ENCODE data around the gene NAPB.

DNA sequence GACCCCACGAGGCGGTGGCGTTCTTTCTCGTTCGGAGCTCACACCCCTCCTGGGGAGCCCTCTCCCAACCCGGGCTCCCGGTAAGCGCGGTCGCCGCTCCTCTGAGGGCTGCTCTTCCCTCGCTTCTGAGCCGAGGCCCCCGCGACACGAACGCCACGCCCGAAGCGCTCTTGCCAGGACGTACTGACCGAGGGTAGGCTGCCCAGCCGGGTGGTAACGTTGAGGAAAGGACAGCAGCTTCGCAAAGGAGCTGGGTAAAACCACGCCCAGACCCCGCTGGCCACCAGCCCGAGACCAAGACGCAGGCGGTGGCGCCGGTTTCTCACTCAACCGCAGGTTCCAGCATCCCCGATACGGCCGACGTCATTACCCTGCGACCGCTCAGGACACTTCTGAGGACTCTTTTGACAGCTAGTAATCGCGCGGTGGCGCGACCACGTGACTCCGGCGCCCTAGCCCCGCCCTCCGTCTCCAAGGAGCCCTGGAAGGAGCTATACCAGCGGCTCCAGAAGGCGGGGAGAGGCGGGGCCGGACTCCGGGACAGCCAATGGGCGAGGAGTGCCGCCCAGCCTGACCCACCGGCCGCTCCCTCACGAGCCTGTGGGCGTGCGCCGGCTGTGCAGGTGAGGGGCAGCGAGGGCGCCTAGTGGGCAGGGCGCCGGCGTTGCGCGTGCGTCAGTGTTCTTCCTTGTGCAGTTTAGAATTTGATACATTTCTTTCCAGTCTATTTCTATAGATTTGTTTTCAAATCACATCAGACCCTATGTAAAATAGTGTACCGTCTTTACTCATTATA lies 63.3 kb downstream of the NAPB start:
- TF ChIP-seq, protein P1, sequence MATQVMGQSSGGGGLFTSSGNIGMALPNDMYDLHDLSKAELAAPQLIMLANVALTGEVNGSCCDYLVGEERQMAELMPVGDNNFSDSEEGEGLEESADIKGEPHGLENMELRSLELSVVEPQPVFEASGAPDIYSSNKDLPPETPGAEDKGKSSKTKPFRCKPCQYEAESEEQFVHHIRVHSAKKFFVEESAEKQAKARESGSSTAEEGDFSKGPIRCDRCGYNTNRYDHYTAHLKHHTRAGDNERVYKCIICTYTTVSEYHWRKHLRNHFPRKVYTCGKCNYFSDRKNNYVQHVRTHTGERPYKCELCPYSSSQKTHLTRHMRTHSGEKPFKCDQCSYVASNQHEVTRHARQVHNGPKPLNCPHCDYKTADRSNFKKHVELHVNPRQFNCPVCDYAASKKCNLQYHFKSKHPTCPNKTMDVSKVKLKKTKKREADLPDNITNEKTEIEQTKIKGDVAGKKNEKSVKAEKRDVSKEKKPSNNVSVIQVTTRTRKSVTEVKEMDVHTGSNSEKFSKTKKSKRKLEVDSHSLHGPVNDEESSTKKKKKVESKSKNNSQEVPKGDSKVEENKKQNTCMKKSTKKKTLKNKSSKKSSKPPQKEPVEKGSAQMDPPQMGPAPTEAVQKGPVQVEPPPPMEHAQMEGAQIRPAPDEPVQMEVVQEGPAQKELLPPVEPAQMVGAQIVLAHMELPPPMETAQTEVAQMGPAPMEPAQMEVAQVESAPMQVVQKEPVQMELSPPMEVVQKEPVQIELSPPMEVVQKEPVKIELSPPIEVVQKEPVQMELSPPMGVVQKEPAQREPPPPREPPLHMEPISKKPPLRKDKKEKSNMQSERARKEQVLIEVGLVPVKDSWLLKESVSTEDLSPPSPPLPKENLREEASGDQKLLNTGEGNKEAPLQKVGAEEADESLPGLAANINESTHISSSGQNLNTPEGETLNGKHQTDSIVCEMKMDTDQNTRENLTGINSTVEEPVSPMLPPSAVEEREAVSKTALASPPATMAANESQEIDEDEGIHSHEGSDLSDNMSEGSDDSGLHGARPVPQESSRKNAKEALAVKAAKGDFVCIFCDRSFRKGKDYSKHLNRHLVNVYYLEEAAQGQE (IDR thresholded peaks at IDR 0.05; ENCODE audit: insufficient read depth in 1 of 2, low read depth in 2 of 2, low read length in 1 of 2) = 0 out of 4 replicates have a peak, but pooled peaks of 1 of the 2 experiments have one; percentile 13
- TF ChIP-seq POLR2AphosphoS5 (IDR thresholded peaks at IDR 0.05; ENCODE audit: low read depth, low read length) = no peak; the same call in 1 of the 2 replicates
